Suprapubic skin (tissue), 4 donors: Measurements from ENCODE around the gene LARGE1. TPM values are rescaled to one million over a fixed set of nuclear protein-coding genes. Genes with fewer than 3 reads are reported as not detected.

Experiments
- DNase-seq, 2 donors: peaks; one replicate each; pipeline ENCODE4 v3.0.0-alpha.2; 2019; ENCODE audit warnings: low spot score in 2 of 2
- H3K27ac ChIP-seq: fragments of 200-600 bp; sonication (generic); one replicate; pipeline ENCODE4 v1.5.1; 2019
- H3K27me3 ChIP-seq: fragments of 200-600 bp; sonication (generic); one replicate; pipeline ENCODE4 v1.5.1; 2019
- H3K36me3 ChIP-seq: fragments of 200-600 bp; sonication (generic); one replicate; pipeline ENCODE4 v1.5.1; 2019
- H3K4me1 ChIP-seq: fragments of 200-600 bp; sonication (generic); one replicate; pipeline ENCODE4 v1.5.1; 2019
- H3K4me3 ChIP-seq: fragments of 200-600 bp; sonication (generic); one replicate; pipeline ENCODE4 v1.5.1; 2019; ENCODE audit warnings: mild to moderate bottlenecking
- H3K9me3 ChIP-seq: fragments of 200-600 bp; sonication (generic); one replicate; pipeline ENCODE4 v1.5.1; 2019
- CTCF ChIP-seq, 2 donors: fragments of 200-600 bp in 1 of 2; fragments of 450-650 bp in 1 of 2; sonication (generic) in 1 of 2; IDR thresholded peaks; one replicate each; pipeline ENCODE4 v1.5.1; 2016 to 2019; ENCODE audit warnings: antibody characterized with exemption in 2 of 2, mild to moderate bottlenecking in 1 of 2, moderate library complexity in 1 of 2
- EP300 ChIP-seq: sonication (generic); formaldehyde crosslinking; IDR thresholded peaks from one replicate; pipeline ENCODE4 v1.6.1; 2017; ENCODE audit warnings: antibody characterized with exemption
- POLR2A ChIP-seq, 2 donors: fragments of 450-650 bp; IDR thresholded peaks; one replicate each; pipeline ENCODE4 v1.6.1; 2017; ENCODE audit warnings: antibody characterized with exemption in 2 of 2, mild to moderate bottlenecking in 2 of 2, moderate library complexity in 2 of 2
- POLR2AphosphoS5 ChIP-seq, 3 donors: sonication (generic); formaldehyde crosslinking; IDR thresholded peaks; one replicate each; pipeline ENCODE4 v1.6.1; 2017; ENCODE audit warnings: antibody characterized with exemption in 3 of 3
- WGBS: methylation state at CpG from one replicate; pipeline ENCODE4 v1.1.5; 2018; 5-methylcytosine and 5-hydroxymethylcytosine counted together
- total RNA-seq, 4 donors: library from RNA; depleted of rRNA; stranded (reverse); fragments of >200 nt; gene quantifications; one replicate each; pipeline ENCODE4 v1.1.0, GENCODE V29; 2016

The LARGE1 gene
- total RNA-seq, 4 donors from 2014 or later = 12.1 to 41.6 (median 21.1) TPM

GRCh38 chr22:33515795-33516194 is 404.5 kb downstream of the LARGE1 start:
- Histone ChIP-seq H3K4me1 (peaks cover 13% of the 10 kb centered on the region), H3K36me3 (no peaks in the 10 kb centered on the region), H3K4me3 (no peak overlapping the region), H3K9me3 (no peaks in the 10 kb centered on the region), H3K27ac (no peak overlapping the region), H3K27me3 (no peaks in the 10 kb centered on the region)
- TF ChIP-seq POLR2AphosphoS5 (IDR thresholded peaks at IDR 0.05) = no peak
- TF ChIP-seq CTCF (IDR thresholded peaks at IDR 0.05) = no peak
- TF ChIP-seq EP300 = no peak
- TF ChIP-seq POLR2A (IDR thresholded peaks at IDR 0.05) = no peak
- DNase-seq = no peak
- 86% methylated on average over 8 of the region's 8 CpGs for WGBS

- no peak overlapping the region for H3K27ac ChIP-seq
- no peak for DNase-seq
- no peaks in the 10 kb centered on the region for H3K9me3 ChIP-seq
- TF ChIP-seq EP300 = no peak
- WGBS = 68% methylated on average over 7 of the region's 7 CpGs
- no peaks in the 10 kb centered on the region for H3K36me3 ChIP-seq
- H3K4me1 ChIP-seq = peaks cover 3% of the 10 kb centered on the region
- no peak overlapping the region for H3K4me3 ChIP-seq
- no peaks in the 10 kb centered on the region for H3K27me3 ChIP-seq
These were observed 406.6 kb downstream of the LARGE1 start for GRCh38 chr22:33513388-33514338.

- no peak for TF ChIP-seq EP300
- no peak for TF ChIP-seq POLR2AphosphoS5 (IDR thresholded peaks at IDR 0.05)
- no peak for TF ChIP-seq POLR2A (IDR thresholded peaks at IDR 0.05)
- no peak for TF ChIP-seq CTCF (IDR thresholded peaks at IDR 0.05)
- Histone ChIP-seq H3K27ac (no peak overlapping the region), H3K27me3 (no peaks in the 10 kb centered on the region), H3K4me1 (no peaks in the 10 kb centered on the region), H3K4me3 (no peak overlapping the region), H3K9me3 (no peaks in the 10 kb centered on the region), H3K36me3 (no peaks in the 10 kb centered on the region)
- no peak for DNase-seq
- 52% methylated on average over 3 of the region's 3 CpGs for WGBS
These were observed 407.4 kb downstream of the LARGE1 start for GRCh38 chr22:33512908-33513307.

GRCh38 chr22:33510429-33510904 is 409.8 kb downstream of the LARGE1 start:
- no peaks in the 10 kb centered on the region for H3K4me1 ChIP-seq
- WGBS = 95% methylated on average over 6 of the region's 6 CpGs
- no peaks in the 10 kb centered on the region for H3K36me3 ChIP-seq
- DNase-seq = no peak
- H3K4me3 ChIP-seq = no peak overlapping the region
- TF ChIP-seq POLR2AphosphoS5 (IDR thresholded peaks at IDR 0.05) (no peak), POLR2A (IDR thresholded peaks at IDR 0.05) (no peak), CTCF (IDR thresholded peaks at IDR 0.05) (no peak), EP300 (no peak)
- H3K27ac ChIP-seq = no peak overlapping the region
- no peaks in the 10 kb centered on the region for H3K9me3 ChIP-seq
- H3K27me3 ChIP-seq = no peaks in the 10 kb centered on the region

- H3K4me1 ChIP-seq = no peaks in the 10 kb centered on the region
- WGBS = 92% methylated on average over 7 of the region's 7 CpGs
- no peaks in the 10 kb centered on the region for H3K27me3 ChIP-seq
- no peaks in the 10 kb centered on the region for H3K36me3 ChIP-seq
- no peaks in the 10 kb centered on the region for H3K9me3 ChIP-seq
- TF ChIP-seq POLR2A (IDR thresholded peaks at IDR 0.05) = no peak
- no peak for TF ChIP-seq CTCF (IDR thresholded peaks at IDR 0.05)
- TF ChIP-seq EP300 = no peak
- TF ChIP-seq POLR2AphosphoS5 (IDR thresholded peaks at IDR 0.05) = no peak
- no peak for DNase-seq
- no peak overlapping the region for H3K4me3 ChIP-seq
- no peak overlapping the region for H3K27ac ChIP-seq
These were observed 415.2 kb downstream of the LARGE1 start for GRCh38 chr22:33504941-33505625.
